Natural killer cell (primary cell): Measurements from ENCODE around the gene MEIS2. TPM values are rescaled to one million over a fixed set of nuclear protein-coding genes. Genes with fewer than 3 reads are reported as not detected.

Experiments used
- ATAC-seq, 3 donors: fragments of 150-1000 bp in 2 of 3; fragments of 200-7000 bp in 1 of 3; cut with Tn5 transposase; 1 replicate in 1 of 3; 2 replicates in 2 of 3; pipeline ENCODE4 v1.10.0; 2021; ENCODE audit warnings: mild to moderate bottlenecking in 2 of 3, moderate library complexity in 2 of 3
- DNase-seq, 2 donors: peaks; one replicate each; pipeline versions ENCODE4 v3.0.0 to v3.0.0-alpha.2; 2013 to 2021; ENCODE audit warnings: mixed read lengths in 1 of 2
- H3K27ac ChIP-seq: one replicate; pipeline ENCODE4 v1.5.1; 2013; ENCODE audit warnings: mild to moderate bottlenecking, low read length
- H3K27me3 ChIP-seq: one replicate; pipeline ENCODE4 v1.6.1; 2013; ENCODE audit warnings: low read length; ENCODE audit not compliant: control insufficient read depth, insufficient read depth
- H3K36me3 ChIP-seq: one replicate; pipeline ENCODE4 v1.6.1; 2013; ENCODE audit warnings: low read length; ENCODE audit not compliant: control insufficient read depth, insufficient read depth
- H3K4me1 ChIP-seq: one replicate; pipeline ENCODE4 v1.6.1; 2013; ENCODE audit warnings: low read length; ENCODE audit not compliant: control insufficient read depth, insufficient read depth
- H3K4me3 ChIP-seq: one replicate; pipeline ENCODE4 v1.5.1; 2013; ENCODE audit warnings: low read length
- H3K9me3 ChIP-seq: one replicate; pipeline ENCODE4 v1.6.1; 2013; ENCODE audit warnings: low read length; ENCODE audit not compliant: control insufficient read depth, insufficient read depth
- H3K27ac Mint-ChIP-seq, 2 donors: one replicate each; pipeline ENCODE4 v1.8.0; 2022; ENCODE audit warnings: mild to moderate bottlenecking in 2 of 2, mixed read lengths in 2 of 2, moderate library complexity in 1 of 2
- H3K27me3 Mint-ChIP-seq, 2 donors: one replicate each; pipeline ENCODE4 v1.8.0; 2022; ENCODE audit warnings: low read depth in 2 of 2, mixed read lengths in 2 of 2
- H3K36me3 Mint-ChIP-seq: one replicate; pipeline ENCODE4 v1.8.0; 2022; ENCODE audit warnings: mixed read lengths
- H3K4me1 Mint-ChIP-seq, 2 donors: one replicate each; pipeline ENCODE4 v1.8.0; 2022; ENCODE audit warnings: mixed read lengths in 2 of 2
- H3K4me3 Mint-ChIP-seq: one replicate; pipeline ENCODE4 v1.8.0; 2022; ENCODE audit warnings: mild to moderate bottlenecking, moderate library complexity, mixed read lengths
- H3K9me3 Mint-ChIP-seq, 2 donors: one replicate each; pipeline ENCODE4 v1.8.0; 2022; ENCODE audit warnings: mixed read lengths in 2 of 2
- CTCF ChIP-seq: fragments of 200-600 bp; IDR thresholded peaks from one replicate; pipeline ENCODE4 v1.8.0; 2022; ENCODE audit warnings: antibody characterized with exemption
- WGBS: methylation state at CpG from one replicate; pipeline ENCODE4 v1.1.7; 2013; ENCODE audit warnings: missing lambda C conversion rate; ENCODE audit not compliant: insufficient coverage; 5-methylcytosine and 5-hydroxymethylcytosine counted together
- intact Hi-C: fragments of 100-400 bp; cut with micrococcal nuclease; formaldehyde crosslinking; loops from one replicate; pipeline ENCODE4 v1.14.2; 2022
- total RNA-seq, 4 donors: library from RNA; stranded (reverse); fragments of 120-200 nt in 1 of 4; gene quantifications; one replicate each; pipeline versions ENCODE4 v1.2.3 to v1.2.4, GENCODE V29; 2013 to 2022

MEIS2 gene
- total RNA-seq, 3 donors from 2014 or later (not counting 1 experiment from before 2014, with no cell fraction given), result 0.35 TPM; not detected in 2

- no peak overlapping the region for H3K27ac Mint-ChIP-seq
- 91% methylated on average over 1 of the region's 1 CpG for WGBS
- intact Hi-C loops, result no loop called here
Measured at GRCh38 chr15:37072181-37072580, 28.2 kb downstream of the MEIS2 start.

GRCh38 chr15:37071134-37071533, 29.2 kb downstream of the MEIS2 start:
- Histone ChIP-seq H3K4me1 (no peaks in the 10 kb centered on the region), H3K4me3 (no peak overlapping the region), H3K27ac (no peak overlapping the region), H3K36me3 (no peaks in the 10 kb centered on the region), H3K27me3 (no peaks in the 10 kb centered on the region), H3K9me3 (no peaks in the 10 kb centered on the region)
- Mint-ChIP-seq H3K27me3 (no peaks in the 10 kb centered on the region), H3K9me3 (no peaks in the 10 kb centered on the region), H3K36me3 (no peaks in the 10 kb centered on the region), H3K4me3 (no peak overlapping the region), H3K27ac (no peak overlapping the region), H3K4me1 (no peaks in the 10 kb centered on the region)
- no peak for DNase-seq
- 92% methylated on average over 2 of the region's 3 CpGs for WGBS
- intact Hi-C loops, result no loop called here
- ATAC-seq, result no peak
- TF ChIP-seq CTCF, result no peak

More at GRCh38 chr15:37072181-37072580, 28.2 kb downstream of the MEIS2 start:
- Histone ChIP-seq H3K4me1 (no peaks in the 10 kb centered on the region), H3K4me3 (no peak overlapping the region), H3K27ac (no peak overlapping the region), H3K27me3 (no peaks in the 10 kb centered on the region), H3K9me3 (no peaks in the 10 kb centered on the region), H3K36me3 (no peaks in the 10 kb centered on the region)
- no peaks in the 10 kb centered on the region for H3K4me1 Mint-ChIP-seq
- no peak overlapping the region for H3K4me3 Mint-ChIP-seq
- H3K9me3 Mint-ChIP-seq, result no peaks in the 10 kb centered on the region
- H3K36me3 Mint-ChIP-seq, result no peaks in the 10 kb centered on the region
- no peak for DNase-seq
- no peak for ATAC-seq
- no peak for TF ChIP-seq CTCF
- H3K27me3 Mint-ChIP-seq, result no peaks in the 10 kb centered on the region

- H3K36me3 ChIP-seq, result no peaks in the 10 kb centered on the region
- H3K9me3 Mint-ChIP-seq, result no peaks in the 10 kb centered on the region
- no peaks in the 10 kb centered on the region for H3K36me3 Mint-ChIP-seq
- no peaks in the 10 kb centered on the region for H3K4me1 ChIP-seq
- H3K9me3 ChIP-seq, result no peaks in the 10 kb centered on the region
- H3K4me3 ChIP-seq, result no peak overlapping the region
- no CpG with 5 or more reads among the region's 2 CpGs for WGBS
- H3K27me3 ChIP-seq, result no peaks in the 10 kb centered on the region
- H3K27ac ChIP-seq, result no peak overlapping the region
- H3K4me1 Mint-ChIP-seq, result no peaks in the 10 kb centered on the region
- TF ChIP-seq CTCF, result no peak
- DNase-seq (no peak), ATAC-seq (no peak)
- intact Hi-C loops, result no loop called here
- H3K4me3 Mint-ChIP-seq, result no peak overlapping the region
- no peak overlapping the region for H3K27ac Mint-ChIP-seq
- no peaks in the 10 kb centered on the region for H3K27me3 Mint-ChIP-seq
Measured at GRCh38 chr15:37070686-37071085, 29.7 kb downstream of the MEIS2 start.

- no peak for ATAC-seq
- 87% methylated on average over 1 of the region's 1 CpG for WGBS
- Mint-ChIP-seq H3K9me3 (peaks cover 0 to 2% of the 10 kb centered on the region in 2 donors), H3K36me3 (no peaks in the 10 kb centered on the region), H3K4me3 (no peak overlapping the region), H3K27me3 (no peaks in the 10 kb centered on the region), H3K27ac (no peak overlapping the region), H3K4me1 (no peaks in the 10 kb centered on the region)
- no peaks in the 10 kb centered on the region for H3K9me3 ChIP-seq
- H3K27ac ChIP-seq, result no peak overlapping the region
- no peaks in the 10 kb centered on the region for H3K27me3 ChIP-seq
- H3K4me1 ChIP-seq, result no peaks in the 10 kb centered on the region
- DNase-seq, result no peak
- no peaks in the 10 kb centered on the region for H3K36me3 ChIP-seq
- no peak overlapping the region for H3K4me3 ChIP-seq
- intact Hi-C loops, result no loop called here
- no peak for TF ChIP-seq CTCF
Measured at GRCh38 chr15:37061996-37062395, 38.4 kb downstream of the MEIS2 start.
